Ishikawa (cell line): ENCODE measurements around the gene ZNF470.

ENCODE experiments used
- CEBPB ChIP-seq: IDR thresholded peaks from 2 replicates; pipeline ENCODE4 v1.6.1; 2012
- CREB1 ChIP-seq: IDR thresholded peaks from 2 replicates; pipeline ENCODE4 v1.6.1; 2012; ENCODE audit warnings: low read depth
- EGR1 ChIP-seq: IDR thresholded peaks from 2 replicates; pipeline ENCODE4 v1.6.1; 2012
- EP300 ChIP-seq: IDR thresholded peaks from 2 replicates; pipeline ENCODE4 v1.6.1; 2012; ENCODE audit warnings: borderline replicate concordance
- FOXM1 ChIP-seq: IDR thresholded peaks from 2 replicates; pipeline ENCODE4 v1.6.1; 2012; ENCODE audit warnings: low read depth, borderline replicate concordance
- MAX ChIP-seq: IDR thresholded peaks from 2 replicates; pipeline ENCODE4 v1.6.1; 2012
- NFIC ChIP-seq: IDR thresholded peaks from 2 replicates; pipeline ENCODE4 v1.6.1; 2012
- RAD21 ChIP-seq: IDR thresholded peaks from 2 replicates; pipeline ENCODE4 v1.6.1; 2012; ENCODE audit warnings: low read depth
- REST ChIP-seq: IDR thresholded peaks from 2 replicates; pipeline ENCODE4 v1.6.1; 2012; ENCODE audit warnings: low read depth, mild to moderate bottlenecking
- TAF1 ChIP-seq: IDR thresholded peaks from 2 replicates; pipeline ENCODE4 v1.6.1; 2012; ENCODE audit warnings: low read depth, mild to moderate bottlenecking
- TCF12 ChIP-seq: IDR thresholded peaks from 2 replicates; pipeline ENCODE4 v1.6.1; 2012; ENCODE audit warnings: low read depth
- TEAD4 ChIP-seq: IDR thresholded peaks from 2 replicates; pipeline ENCODE4 v1.6.1; 2012
- USF1 ChIP-seq: IDR thresholded peaks from 2 replicates; pipeline ENCODE4 v1.6.1; 2012
- YY1 ChIP-seq: IDR thresholded peaks from 2 replicates; pipeline ENCODE4 v1.6.1; 2012; ENCODE audit warnings: low read depth
- ZBTB7A ChIP-seq: IDR thresholded peaks from 2 replicates; pipeline ENCODE4 v1.6.1; 2012; ENCODE audit warnings: low read depth

The ZNF470 gene

GRCh38 chr19:56567274-56568120, at the start of gene ZNF470:
Gene ZNF470, plus strand, starts transcription at chr19:56567468. Its CDS starts 2,844 bp downstream, at chr19:56570312.
- TF ChIP-seq EGR1, result peak; percentile 96
- TF ChIP-seq MAX, result peak; percentile 86
- TF ChIP-seq YY1, result no peak
- peak; percentile 38; the same call in 1 of the 2 replicates for TF ChIP-seq TCF12

GRCh38 chr19:56525214-56525860, 41.9 kb upstream of the ZNF470 start:
- TF ChIP-seq EP300, result no peak
- TF ChIP-seq NFIC, result no peak

- TF ChIP-seq NFIC, result no peak
- no peak for TF ChIP-seq USF1
- no peak for TF ChIP-seq TEAD4
- TF ChIP-seq CEBPB, result no peak
- no peak for TF ChIP-seq CREB1
- TF ChIP-seq FOXM1, result no peak
Measured at GRCh38 chr19:56537442-56537841, 29.8 kb upstream of the ZNF470 start.

- TF ChIP-seq EGR1 (no peak), NFIC (no peak), CREB1 (no peak; the same call in 1 of the 2 replicates), TAF1 (0 out of 2 replicates have a peak, but pooled peaks have one; percentile 21), MAX (peak; percentile 30; the same call in 1 of the 2 replicates), TCF12 (no peak; the same call in 1 of the 2 replicates), ZBTB7A (no peak), TEAD4 (no peak), FOXM1 (no peak), RAD21 (no peak), EP300 (no peak)
Measured at GRCh38 chr19:56538254-56538760, 29.0 kb upstream of the ZNF470 start.

GRCh38 chr19:56538761-56539263, 28.5 kb upstream of the ZNF470 start, which contains the start of gene ZFP28:
Gene ZFP28, plus strand, starts transcription at chr19:56538948. Its CDS starts 71 bp downstream, at chr19:56539019.
- TF ChIP-seq EP300, result no peak

- no peak for TF ChIP-seq CREB1
- TF ChIP-seq TAF1, result no peak
- TF ChIP-seq RAD21, result no peak
- no peak for TF ChIP-seq YY1
- no peak for TF ChIP-seq REST
- no peak for TF ChIP-seq NFIC
- TF ChIP-seq EGR1, result no peak
- no peak for TF ChIP-seq TCF12
- no peak for TF ChIP-seq FOXM1
- no peak for TF ChIP-seq EP300
- no peak for TF ChIP-seq MAX
- no peak for TF ChIP-seq ZBTB7A
- no peak for TF ChIP-seq TEAD4
- no peak for TF ChIP-seq CEBPB
- TF ChIP-seq USF1, result no peak
Measured at GRCh38 chr19:56543776-56544175, 23.5 kb upstream of the ZNF470 start.

- TF ChIP-seq RAD21 (no peak), USF1 (no peak), CREB1 (no peak), YY1 (no peak), CEBPB (no peak), TCF12 (no peak), FOXM1 (no peak), ZBTB7A (no peak), TEAD4 (no peak), EP300 (no peak), TAF1 (no peak), NFIC (no peak), EGR1 (no peak), REST (no peak), MAX (no peak)
Measured at GRCh38 chr19:56547535-56547934, 19.7 kb upstream of the ZNF470 start.
